Stomach (tissue), 4 donors: ENCODE data around the gene MAP7D3.

ENCODE experiments used
- EP300 ChIP-seq: sonication (generic); formaldehyde crosslinking; IDR thresholded peaks from one replicate; pipeline ENCODE4 v1.6.1; 2017; ENCODE audit warnings: antibody characterized with exemption
- POLR2A ChIP-seq, 4 donors: fragments of 450-650 bp; IDR thresholded peaks; one replicate each; pipeline ENCODE4 v1.6.1; 2016; ENCODE audit warnings: antibody characterized with exemption in 4 of 4, control low read depth in 2 of 4, mild to moderate bottlenecking in 1 of 4, moderate library complexity in 1 of 4
- TF ChIP-seq, protein P1 (sequence below), 7 experiments: fragments of 450-650 bp in 4 of 7; fragments of 200-600 bp in 3 of 7; sonication (generic) in 3 of 7; IDR thresholded peaks; one replicate each; pipeline ENCODE4 v1.5.1; 2016 to 2019; ENCODE audit warnings: antibody characterized with exemption in 7 of 7, control low read depth in 2 of 7, mild to moderate bottlenecking in 1 of 7

DNA sequence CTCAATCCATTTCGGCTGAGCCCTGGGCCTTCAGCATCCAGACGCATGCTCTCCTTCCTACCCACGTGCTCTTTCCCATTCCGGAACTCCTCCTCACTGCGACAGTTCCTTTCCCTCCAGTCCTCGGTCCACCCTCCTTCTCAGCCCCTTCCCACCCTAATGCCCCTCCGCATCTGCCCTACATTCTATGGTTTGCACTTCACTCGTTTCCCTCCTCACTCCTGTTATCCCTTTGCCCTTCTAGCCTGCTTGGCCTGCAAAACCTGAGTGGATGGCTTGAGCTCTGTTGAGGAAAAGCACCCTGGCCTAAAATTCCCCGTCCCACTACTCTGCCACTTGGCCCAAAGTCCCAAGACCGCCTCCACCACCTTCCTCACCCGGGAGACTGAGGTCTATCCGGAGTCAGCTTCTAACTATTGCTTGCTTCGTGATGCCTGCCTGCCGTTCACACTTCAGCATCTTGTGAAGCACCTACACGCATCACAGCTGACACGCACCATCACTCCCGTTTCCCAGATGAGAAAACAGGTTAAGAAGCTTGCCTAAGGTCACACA lies 38.6 kb downstream of the MAP7D3 start:
- TF ChIP-seq, protein P1, sequence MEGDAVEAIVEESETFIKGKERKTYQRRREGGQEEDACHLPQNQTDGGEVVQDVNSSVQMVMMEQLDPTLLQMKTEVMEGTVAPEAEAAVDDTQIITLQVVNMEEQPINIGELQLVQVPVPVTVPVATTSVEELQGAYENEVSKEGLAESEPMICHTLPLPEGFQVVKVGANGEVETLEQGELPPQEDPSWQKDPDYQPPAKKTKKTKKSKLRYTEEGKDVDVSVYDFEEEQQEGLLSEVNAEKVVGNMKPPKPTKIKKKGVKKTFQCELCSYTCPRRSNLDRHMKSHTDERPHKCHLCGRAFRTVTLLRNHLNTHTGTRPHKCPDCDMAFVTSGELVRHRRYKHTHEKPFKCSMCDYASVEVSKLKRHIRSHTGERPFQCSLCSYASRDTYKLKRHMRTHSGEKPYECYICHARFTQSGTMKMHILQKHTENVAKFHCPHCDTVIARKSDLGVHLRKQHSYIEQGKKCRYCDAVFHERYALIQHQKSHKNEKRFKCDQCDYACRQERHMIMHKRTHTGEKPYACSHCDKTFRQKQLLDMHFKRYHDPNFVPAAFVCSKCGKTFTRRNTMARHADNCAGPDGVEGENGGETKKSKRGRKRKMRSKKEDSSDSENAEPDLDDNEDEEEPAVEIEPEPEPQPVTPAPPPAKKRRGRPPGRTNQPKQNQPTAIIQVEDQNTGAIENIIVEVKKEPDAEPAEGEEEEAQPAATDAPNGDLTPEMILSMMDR (IDR thresholded peaks at IDR 0.05): no peak
- TF ChIP-seq EP300 (no peak), POLR2A (IDR thresholded peaks at IDR 0.05) (no peak)
